ENCODE data around the gene SLCO2B1.
A peak's percentile ranks its signal among the peaks of the same experiment; 100 is the strongest.

SLCO2B1 gene

GRCh38 chr11:75229466-75229865, 78.6 kb downstream of the SLCO2B1 start:
- DNase-seq = no peak

GRCh38 chr11:75230621-75231020, 79.7 kb downstream of the SLCO2B1 start:
- DNase-seq = no peak

- peak; percentile 55 for DNase-seq
These were observed 82.9 kb downstream of the SLCO2B1 start for GRCh38 chr11:75233754-75234172.

- DNase-seq = no peak
These were observed 85.2 kb downstream of the SLCO2B1 start for GRCh38 chr11:75236062-75236461.

GRCh38 chr11:75237050-75237449, 86.1 kb downstream of the SLCO2B1 start:
- no peak for DNase-seq

GRCh38 chr11:75238595-75239440, 87.9 kb downstream of the SLCO2B1 start:
- no peak for DNase-seq

- no peak for DNase-seq
These were observed 88.8 kb downstream of the SLCO2B1 start for GRCh38 chr11:75239531-75240290.

GRCh38 chr11:75240311-75241035, 89.6 kb downstream of the SLCO2B1 start, which contains the start of gene TPBGL:
TPBGL (plus strand) TSS chr11:75240774; CDS start chr11:75241050, 276 bp downstream.
- no peak for DNase-seq

- peak; percentile 89 for DNase-seq
These were observed 90.4 kb downstream of the SLCO2B1 start for GRCh38 chr11:75241036-75241905.

- no peak for DNase-seq
These were observed 91.2 kb downstream of the SLCO2B1 start for GRCh38 chr11:75241906-75242644.

GRCh38 chr11:75242722-75243600, 92.1 kb downstream of the SLCO2B1 start:
- DNase-seq = no peak

GRCh38 chr11:75244052-75244814, 93.3 kb downstream of the SLCO2B1 start:
- DNase-seq = no peak

- no peak for DNase-seq
These were observed 94.6 kb downstream of the SLCO2B1 start for GRCh38 chr11:75245356-75246005.

- no peak for DNase-seq
These were observed 95.2 kb downstream of the SLCO2B1 start for GRCh38 chr11:75246006-75246670.

- DNase-seq = no peak
These were observed 95.9 kb downstream of the SLCO2B1 start for GRCh38 chr11:75246671-75247350.

- no peak for DNase-seq
These were observed 98.0 kb downstream of the SLCO2B1 start for GRCh38 chr11:75248924-75249256.

GRCh38 chr11:75249704-75250103, 98.8 kb downstream of the SLCO2B1 start:
- DNase-seq = no peak

- no peak for DNase-seq
These were observed 103.4 kb downstream of the SLCO2B1 start for GRCh38 chr11:75254326-75254725.

All from RPMI8226 (cell line).